Measurements from ENCODE around the gene LRRC74B.

LRRC74B gene

DNA sequence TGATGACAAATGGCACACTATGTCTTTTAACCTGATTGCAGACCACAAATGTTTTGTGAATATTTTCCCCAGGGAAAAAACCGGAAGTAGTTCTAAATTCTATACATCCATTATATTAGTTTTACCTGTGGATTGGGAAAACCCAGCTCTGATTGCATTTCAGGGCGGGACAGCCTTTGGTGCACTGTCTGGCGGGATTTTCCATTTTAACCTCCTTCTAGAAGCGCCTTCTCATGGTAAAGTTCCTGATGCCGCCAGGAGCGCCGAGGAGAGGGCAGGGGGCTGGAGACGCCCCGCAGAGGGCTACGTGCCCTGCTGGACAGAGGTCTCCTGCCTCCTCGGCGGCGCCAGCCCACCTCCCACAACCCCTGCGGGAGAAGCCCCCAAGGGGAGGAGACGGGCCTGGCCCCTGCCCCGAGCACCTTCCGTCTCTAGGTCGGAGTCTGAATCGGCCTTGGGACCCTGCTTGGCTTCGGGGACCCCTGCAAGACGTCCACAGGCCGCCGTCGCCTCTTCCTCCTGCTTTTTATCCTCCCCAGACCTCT, 32.0 kb upstream of the LRRC74B start:
- FAIRE-seq (no peak), DNase-seq (ENCODE audit: insufficient read length, low spot score) (no peak)

DNA sequence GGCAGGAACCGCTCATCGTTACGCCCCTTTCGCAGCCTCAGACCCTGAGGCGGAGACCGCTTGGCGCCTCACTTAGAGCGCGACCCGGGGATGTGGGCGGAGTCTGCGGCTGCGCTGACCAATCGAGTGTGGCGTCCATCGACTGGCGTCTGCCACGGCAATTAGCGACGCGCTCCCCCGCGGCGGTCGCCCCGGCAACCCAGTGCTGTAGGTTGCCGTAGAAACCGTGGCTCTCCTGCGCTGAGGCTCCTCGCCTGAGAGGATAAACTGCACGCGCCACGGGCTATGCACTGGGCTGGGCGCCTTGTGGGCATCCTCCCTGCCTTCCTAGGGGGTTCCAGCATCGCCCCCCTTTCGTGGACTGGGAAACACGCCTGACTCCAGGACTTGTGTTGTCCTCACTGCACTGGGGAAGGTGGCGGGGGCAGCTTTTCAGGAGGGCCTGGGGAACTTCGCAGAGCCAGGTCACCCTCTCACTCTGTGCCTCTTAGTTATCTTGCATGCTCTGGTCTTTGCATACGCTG, 31.5 kb upstream of the LRRC74B start:
- FAIRE-seq (peak; percentile 59), DNase-seq (ENCODE audit: insufficient read length, low spot score) (peak; percentile 88)

DNA sequence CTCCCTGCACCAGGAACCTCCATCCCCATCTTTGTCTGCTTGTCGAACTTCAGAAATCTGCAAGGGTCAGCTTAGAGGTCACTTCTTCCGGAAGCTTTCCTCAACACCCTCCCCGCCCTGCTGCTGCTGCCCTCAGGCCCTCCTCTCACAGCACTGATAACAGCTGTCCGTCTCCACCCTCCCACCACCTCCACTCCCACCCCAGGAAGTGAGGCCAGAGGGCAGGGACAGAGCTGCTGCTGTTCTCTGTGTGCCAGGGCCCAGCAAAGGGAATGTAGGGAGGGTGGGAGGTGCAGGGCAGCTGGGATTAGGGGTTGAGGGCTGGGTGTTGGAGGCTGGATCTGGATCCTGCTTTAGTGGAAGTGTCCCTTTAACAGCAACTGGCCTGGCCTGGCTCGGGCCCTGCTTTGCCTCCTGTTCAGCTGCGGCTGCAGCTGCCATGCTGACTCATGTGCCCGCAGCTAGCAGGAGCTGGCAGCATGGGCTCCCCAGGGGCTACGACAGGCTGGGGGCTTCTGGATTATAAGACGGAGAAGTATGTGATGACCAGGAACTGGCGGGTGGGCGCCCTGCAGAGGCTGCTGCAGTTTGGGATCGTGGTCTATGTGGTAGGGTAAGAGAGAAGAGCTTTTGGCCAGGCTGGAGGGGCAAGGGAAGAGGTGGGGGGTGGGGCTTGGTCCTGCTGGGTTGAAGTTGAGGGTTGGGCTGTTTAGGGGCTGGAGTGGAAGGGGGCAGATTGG, 30.9 kb upstream of the LRRC74B start, which contains the start of gene P2RX6:
Gene P2RX6 (plus strand): TSS at position 440 of the 740 bp plus-strand sequence. CDS start 10 bp downstream, at position 450.
- no peak for DNase-seq (ENCODE audit: insufficient read length, low spot score)

DNA sequence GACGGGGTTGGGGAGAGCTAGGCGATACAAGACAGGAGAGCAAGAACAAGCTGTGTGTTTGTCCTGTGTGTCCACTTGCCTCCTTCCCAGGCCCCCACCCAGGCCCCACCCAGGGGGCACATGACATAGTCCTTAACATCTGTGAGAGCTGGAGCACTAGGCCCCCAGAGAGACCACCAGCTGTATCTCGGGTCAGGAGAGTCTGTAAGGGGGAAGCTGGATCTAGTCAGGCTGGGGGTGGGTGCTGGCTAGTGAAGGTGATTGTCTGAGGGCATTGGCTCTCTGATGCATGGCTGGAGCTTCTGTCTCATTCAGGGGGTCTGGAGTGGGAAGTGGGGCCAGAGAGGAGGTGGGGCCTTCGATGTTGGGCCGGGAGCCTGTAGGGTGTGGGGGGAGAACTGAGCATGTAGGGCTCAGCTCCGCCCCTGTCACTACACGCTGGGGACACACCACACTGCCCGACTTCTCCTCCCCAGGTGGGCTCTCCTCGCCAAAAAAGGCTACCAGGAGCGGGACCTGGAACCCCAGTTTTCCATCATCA, 30.2 kb upstream of the LRRC74B start:
- FAIRE-seq (no peak), DNase-seq (ENCODE audit: insufficient read length, low spot score) (no peak)

More for the DNA sequence above, 30.9 kb upstream of the LRRC74B start, which contains the start of gene P2RX6:
- FAIRE-seq: peak; percentile 79

DNA sequence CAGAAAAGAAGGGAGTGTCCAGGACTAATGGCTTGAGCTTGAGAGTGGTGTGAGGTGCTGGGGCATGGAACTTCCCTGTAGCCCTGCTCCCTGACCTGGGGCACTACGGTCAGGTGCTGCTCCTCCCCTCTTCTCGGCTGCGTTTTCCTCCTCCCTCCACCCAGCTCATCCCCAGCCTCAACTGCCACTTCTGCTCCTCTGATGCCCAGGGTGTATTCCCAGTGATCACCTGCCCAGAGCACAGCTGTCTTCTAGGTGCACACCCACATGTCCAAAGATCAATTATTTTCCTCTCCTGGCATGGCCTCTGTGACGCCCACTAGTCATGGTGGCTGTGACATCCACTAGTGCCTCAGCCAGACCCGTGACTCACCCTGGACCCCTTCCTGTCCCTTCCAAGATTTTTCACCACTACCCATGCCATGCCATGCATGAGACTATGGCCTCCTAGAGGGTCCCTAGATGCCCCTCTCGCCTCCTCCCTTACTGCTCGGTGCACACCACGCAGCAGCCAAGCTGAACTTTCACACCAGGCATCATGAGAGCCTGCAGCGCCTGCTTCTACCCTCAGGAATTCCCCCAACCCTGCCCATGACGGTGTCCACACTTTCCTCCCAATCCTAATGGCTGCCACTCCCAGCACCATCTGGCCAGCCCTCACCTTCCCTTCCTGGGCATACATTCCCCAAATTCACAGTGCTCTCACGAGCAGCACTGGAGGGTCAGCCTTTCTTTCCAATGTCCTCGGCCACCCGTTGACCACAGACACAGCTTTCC, 28.9 kb upstream of the LRRC74B start:
- DNase-seq (ENCODE audit: insufficient read length, low spot score) (no peak), FAIRE-seq (no peak)

DNA sequence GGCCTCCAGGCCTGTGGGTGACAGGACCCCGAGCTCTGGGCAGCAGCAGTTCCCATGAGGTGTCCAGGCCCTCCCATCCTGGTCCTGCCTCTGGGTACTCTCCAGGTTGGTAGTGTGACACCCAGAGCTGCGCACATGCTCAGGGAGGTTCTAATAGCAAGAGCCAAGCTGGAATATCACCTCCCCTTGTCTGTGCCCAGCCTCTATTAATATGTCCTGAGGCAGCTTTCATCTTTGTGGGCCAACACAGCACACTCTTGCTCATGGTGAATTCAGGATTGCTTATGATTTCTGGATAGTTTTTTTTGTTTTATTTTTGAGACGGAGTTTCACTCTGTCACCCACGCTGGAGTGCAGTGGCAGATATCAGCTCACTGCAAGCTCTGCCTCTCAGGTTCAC, 27.4 kb upstream of the LRRC74B start:
- FAIRE-seq (no peak), DNase-seq (ENCODE audit: insufficient read length, low spot score) (no peak)

DNA sequence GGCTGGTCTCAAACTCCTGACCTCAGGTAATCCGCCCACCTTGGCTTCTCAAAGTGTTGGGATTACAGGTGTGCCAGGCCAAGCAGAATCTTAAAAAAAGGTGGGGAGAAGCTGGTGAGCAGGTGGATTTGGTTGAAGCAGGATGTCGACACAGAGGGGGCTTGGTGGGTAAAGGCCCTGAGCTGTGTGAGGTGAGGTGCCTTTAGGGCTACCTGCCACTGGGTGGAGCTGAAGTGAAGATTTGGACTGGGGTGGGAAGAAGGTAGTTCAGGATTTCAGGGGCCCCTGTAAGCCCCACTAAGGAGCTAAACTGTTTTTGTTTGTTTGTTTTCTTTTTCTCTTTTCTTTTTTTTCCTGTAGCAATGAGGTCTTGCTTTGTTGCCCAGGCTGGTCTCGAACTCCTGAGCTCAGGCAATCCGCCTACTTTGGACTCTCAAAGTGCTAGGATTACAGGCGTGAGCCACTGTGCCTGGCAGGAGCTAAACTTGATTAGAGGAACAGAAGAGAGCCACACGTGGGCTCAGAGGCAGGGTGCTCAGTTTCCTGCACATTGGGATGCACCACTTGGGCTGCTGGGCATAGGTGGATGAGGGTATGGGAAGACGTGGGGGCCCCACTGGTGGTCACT, 24.8 kb upstream of the LRRC74B start:
- FAIRE-seq (no peak), DNase-seq (ENCODE audit: insufficient read length, low spot score) (no peak)

DNA sequence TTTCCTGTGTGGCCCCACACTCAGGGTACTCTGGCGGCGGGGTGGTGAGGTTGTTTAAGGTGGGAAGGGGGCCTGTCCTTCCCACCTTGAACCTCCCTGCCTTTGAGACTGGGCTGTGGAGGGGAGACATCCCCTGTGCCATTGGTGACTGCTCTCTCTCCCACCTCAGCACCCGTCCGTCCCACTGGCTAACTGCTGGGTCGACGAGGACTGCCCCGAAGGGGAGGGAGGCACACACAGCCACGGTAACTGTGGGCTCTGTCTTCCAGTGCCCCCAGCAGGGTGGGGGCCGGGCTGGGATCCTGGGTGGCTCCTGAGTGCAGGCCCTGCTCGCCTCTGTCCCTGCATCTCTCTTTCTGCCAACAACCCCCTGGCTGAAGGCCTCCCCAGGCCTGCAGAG, 23.2 kb upstream of the LRRC74B start:
- DNase-seq (ENCODE audit: insufficient read length, low spot score) (no peak), FAIRE-seq (no peak)

DNA sequence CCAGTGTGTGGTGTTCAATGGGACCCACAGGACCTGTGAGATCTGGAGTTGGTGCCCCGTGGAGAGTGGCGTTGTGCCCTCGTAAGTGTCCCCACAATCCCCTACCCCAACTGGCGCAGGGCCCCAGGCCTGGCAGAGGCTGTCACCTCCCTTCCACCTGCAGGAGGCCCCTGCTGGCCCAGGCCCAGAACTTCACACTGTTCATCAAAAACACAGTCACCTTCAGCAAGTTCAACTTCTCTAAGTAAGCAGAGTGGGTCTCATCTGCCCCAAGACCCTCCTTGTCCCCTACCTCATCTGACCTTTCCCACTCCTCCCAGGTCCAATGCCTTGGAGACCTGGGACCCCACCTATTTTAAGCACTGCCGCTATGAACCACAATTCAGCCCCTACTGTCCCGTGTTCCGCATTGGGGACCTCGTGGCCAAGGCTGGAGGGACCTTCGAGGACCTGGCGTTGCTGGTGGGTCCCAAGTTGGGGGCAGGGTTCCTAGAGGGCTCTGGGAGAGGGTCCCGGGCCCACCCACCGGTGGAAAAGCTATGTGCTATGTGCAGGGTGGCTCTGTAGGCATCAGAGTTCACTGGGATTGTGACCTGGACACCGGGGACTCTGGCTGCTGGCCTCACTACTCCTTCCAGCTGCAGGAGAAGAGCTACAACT, 22.7 kb upstream of the LRRC74B start:
- FAIRE-seq: no peak
- DNase-seq (ENCODE audit: insufficient read length, low spot score): no peak

DNA sequence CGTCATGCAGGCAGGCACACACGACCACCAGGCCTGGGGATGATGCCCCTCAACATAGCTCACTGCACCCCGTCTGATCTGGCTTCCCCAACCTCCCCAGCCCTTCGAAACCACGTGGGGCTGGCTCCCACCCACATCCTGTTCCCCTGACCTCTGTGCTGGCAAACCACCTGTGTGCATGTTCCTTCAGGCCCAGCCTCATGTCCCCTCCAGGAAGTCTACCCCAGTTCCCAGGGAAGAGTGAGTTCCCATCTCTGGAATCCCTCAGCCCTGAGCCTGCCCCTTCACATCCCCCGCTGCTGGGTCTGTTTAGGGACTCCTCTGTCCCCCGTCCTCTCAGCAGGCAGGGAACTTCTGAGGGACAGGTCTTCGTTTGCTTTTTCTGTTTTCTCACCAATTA, 20.5 kb upstream of the LRRC74B start:
- DNase-seq (ENCODE audit: insufficient read length, low spot score) (no peak), FAIRE-seq (no peak)

DNA sequence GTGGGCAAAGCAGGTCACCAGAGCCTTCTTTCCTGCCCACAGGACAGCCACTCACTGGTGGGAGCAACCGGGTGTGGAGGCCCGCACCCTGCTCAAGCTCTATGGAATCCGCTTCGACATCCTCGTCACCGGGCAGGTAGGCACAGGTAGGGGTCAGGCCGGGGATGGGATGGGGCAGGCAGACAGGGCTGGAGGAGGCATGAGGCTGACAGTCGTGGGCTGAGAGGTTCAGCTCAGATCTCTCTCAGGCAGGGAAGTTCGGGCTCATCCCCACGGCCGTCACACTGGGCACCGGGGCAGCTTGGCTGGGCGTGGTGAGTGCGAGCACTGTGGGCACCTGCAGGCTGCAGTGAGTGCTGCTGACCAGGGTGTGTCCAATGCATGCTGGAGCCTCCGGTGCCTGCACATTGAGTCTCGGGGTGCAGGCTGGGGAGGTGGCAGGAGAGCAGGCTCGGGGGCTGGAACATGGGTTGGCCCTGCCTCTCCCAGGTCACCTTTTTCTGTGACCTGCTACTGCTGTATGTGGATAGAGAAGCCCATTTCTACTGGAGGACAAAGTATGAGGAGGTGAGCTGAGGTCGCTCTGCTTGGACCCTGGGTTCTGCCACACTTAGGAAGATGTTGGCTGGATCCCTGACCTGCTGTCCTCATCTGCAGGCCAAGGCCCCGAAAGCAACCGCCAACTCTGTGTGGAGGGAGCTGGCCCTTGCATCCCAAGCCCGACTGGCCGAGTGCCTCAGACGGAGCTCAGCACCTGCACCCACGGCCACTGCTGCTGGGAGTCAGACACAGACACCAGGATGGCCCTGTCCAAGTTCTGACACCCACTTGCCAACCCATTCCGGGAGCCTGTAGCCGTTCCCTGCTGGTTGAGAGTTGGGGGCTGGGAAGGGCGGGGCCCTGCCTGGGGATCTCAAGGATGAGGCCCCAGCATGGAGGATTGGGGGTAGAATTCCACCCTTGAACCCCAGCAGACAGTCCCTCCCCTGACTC, 19.7 kb upstream of the LRRC74B start:
- FAIRE-seq: no peak
- no peak for DNase-seq (ENCODE audit: insufficient read length, low spot score)

DNA sequence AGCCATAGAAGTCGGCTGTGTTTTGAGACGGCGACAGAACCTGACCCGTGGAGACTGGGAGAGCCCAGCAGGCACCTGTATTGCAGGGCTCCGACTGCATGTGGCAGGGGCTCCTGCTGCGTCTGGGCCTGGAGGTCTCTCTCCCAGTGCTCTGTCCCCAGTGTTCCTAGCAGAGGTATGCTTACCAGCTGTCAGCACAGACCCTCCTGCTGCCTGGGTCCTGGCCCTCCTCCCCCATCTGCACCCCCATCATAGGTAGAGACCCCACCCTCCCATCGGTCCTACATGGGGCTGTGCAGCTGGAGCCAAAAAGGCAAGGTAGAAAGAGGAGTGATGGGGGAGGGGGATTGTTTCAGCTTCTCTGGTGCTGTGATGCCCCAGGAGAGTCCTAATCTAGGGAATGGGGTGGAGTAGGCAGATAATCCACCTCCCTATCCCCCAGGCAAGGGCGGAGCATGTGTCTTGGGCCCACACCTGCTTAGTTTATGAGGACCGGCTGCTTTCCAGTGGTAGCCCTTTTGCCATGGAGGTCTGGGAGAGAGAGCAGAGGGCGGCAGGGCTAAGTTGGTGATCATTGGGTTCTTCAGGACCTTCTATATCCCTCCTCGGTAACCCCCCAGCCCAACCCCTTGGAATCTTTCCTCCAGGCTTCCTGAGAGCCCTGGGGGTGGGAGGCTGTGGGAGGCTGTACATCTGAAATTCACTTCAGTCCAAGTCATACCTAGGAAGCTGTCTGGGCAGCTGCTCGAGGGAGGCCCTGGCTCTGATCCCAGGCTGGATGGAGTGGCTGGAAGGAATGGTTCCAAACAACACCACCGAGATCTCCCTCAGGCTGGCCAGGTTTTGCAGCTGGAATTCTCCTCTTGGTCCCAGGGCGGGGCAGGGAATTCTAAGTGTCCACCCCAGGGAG, 18.7 kb upstream of the LRRC74B start:
- DNase-seq (ENCODE audit: insufficient read length, low spot score): no peak
- FAIRE-seq: no peak

DNA sequence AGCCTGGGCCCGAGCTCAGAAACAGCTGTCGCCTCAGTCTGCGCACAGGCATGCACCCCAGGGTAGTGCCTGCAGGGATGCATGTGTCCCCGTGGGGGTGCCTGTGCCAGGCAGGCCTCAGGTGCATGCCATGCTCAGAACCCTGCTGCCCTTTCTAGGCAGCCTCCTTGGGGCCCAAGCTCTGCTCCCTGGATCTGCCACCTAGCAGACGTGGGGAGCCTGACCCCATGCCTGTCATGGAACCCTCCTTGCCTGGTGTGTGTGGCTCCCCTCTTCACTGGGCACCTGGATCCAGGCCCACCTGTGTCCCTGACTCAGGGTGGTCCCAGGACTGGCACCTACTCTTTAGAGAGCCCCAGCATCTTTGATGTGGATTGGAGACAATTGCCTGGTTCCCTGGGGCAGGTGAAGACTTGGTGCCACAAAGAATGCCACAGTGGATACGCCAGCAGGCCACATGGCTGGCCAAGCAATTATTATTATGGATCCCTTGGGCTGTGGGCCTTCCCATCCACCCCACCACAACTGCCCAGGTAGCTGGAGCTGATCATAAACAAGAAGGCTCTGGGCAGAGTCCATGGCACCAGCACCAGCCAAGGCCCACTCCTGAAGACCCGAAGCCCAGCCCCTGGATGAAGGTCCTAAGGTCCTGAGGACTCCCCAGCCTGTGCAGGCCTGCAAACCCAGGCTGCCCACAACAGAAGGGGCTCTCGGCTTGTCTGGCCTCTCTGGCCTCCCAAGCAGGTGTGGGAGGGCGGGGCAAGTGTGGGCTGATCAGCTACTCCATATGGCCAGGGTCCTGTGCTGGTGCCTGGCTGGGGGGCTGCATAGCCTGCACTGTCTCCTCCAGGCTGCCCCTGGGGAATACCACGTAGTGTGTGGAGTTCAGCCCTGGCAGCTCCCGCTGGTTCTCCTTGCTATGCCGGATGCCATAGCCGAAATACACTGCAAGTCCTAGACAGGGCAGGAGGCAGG, 17.2 kb upstream of the LRRC74B start:
- DNase-seq (ENCODE audit: insufficient read length, low spot score) (no peak), FAIRE-seq (no peak)

DNA sequence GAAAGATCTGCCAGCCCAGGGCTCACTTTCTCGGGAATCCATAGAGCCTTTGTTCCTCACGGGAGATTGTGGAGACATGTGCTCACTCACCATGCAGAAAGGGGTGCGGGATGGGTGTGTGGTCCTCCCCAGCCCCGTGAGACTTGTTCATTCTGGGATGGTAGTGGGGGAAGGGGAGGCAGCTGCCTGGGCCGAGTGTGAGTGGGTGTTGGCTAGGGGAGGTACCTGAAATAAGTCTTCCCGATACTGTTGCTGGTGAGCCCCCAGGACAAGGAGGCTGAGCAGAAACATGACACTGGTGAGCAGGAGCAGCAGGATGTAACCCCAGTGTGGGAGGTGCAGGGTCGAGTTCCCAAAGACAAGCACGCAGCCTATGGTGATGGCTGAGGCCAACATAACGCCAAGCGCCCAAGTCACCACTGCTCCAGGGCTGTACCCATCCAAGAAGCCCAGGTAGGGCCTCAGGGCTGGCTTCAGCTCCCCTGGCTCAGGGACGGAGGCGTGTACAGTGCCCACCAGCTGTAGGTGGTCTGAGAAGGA, 16.2 kb upstream of the LRRC74B start:
- no peak for FAIRE-seq

DNA sequence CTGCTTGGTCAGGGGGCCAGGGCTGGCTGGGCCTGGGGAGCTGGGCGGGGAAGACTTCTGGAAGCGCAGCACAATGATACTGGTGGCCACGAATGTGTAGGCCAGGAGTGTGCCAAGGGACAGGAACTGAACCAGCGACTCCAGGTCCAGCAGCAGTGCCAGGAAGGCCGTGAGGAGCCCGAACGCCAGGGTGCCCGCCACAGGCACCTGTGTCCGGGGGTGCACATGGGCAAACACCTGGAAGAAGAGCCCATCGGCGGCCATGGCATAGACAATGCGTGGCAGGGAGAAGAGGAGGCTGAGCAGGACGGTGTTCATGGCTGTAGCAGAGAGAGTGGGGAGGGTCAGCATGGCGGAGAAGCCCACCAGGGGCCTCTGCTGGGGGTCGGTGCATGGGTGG, 15.7 kb upstream of the LRRC74B start:
- DNase-seq (ENCODE audit: insufficient read length, low spot score) (no peak), FAIRE-seq (no peak)

More for the DNA sequence above, 16.2 kb upstream of the LRRC74B start:
- no peak for DNase-seq (ENCODE audit: insufficient read length, low spot score)

Measured in HTR-8/SVneo (cell line).